ENCODE measurements around the gene SLC5A10. TPM values are rescaled to one million over a fixed set of nuclear protein-coding genes. Genes with fewer than 3 reads are reported as not detected.

SLC5A10 gene
- polyA plus RNA-seq, 1 of the 3 experiments (the other 2 are of a cell fraction), result not detected

DNA sequence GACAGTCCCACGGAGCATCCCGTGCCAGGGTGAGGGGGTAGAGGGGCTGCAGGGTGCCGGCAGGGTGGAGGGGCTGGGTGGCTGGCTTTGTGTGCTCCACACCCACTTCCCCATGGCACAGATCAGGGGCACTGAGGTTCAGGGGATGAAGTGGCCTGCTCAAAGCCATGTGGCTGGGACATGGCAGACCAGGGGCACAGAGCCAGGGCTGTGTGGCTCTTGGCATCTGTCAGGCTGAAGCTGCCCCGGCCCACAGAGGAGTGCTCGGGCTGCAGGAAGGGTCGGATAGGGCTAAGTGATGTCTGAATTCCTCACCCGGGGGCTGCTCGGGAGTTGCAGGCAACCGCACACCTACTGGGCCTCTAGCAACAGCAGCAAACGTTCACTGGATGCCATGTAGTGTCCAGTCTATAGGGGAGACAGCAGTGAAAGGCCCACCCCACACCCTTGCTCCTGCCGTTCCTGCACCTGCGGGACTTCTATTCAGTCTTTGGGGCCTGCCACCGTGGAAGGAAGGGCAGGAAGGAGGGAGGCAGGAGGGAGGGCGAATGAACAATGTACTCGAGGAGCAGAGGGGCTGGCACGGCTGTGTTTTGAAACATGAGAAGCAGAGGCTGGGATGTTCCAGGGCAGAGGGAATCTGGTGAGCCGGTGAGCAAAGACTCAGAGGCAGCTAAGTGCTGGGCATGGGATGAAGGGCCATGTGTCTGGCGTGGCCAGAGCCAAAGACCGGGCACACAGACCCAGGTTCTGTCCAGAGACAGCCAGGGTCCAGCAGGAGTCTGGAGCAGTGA is 15.1 kb downstream of the SLC5A10 start:
- Histone ChIP-seq H3F3A (replicated peaks; ENCODE audit: insufficient read depth) (peaks cover 14% of the 10 kb centered on the region), H3K27ac (ENCODE audit: low read depth in 2 of 2, low read length in 1 of 2) (peak overlapping the region; percentile 13 to 50; a peak in 1 of 4 replicates), H3K4me2 (no peak overlapping the region), H3K9me3 (no peaks in the 10 kb centered on the region), H2AFZ (ENCODE audit: low read depth) (no peak overlapping the region), H3K79me2 (ENCODE audit: insufficient read depth) (no peaks in the 10 kb centered on the region), H3K27me3 (ENCODE audit: insufficient read depth) (no peaks in the 10 kb centered on the region), H3K36me3 (replicated peaks in 1 of 2; ENCODE audit: control insufficient read depth in 1 of 2, insufficient read depth in 2 of 2, low read length in 1 of 2) (peaks cover 0 to 5% of the 10 kb centered on the region in 2 experiments), H3K4me1 (ENCODE audit: control insufficient read depth in 1 of 2, insufficient read depth in 2 of 2, low read depth in 1 of 2, low read length in 1 of 2) (peaks cover 4 to 26% of the 10 kb centered on the region in 2 experiments; a peak in 2 of 4 replicates), H3K9me2 (no peaks in the 10 kb centered on the region), H4K20me1 (ENCODE audit: insufficient read depth) (no peaks in the 10 kb centered on the region), H3K9ac (no peak overlapping the region), H3K4me3 (ENCODE audit: low read depth in 2 of 2, low read length in 1 of 2) (no peak overlapping the region)
- POLR2A ChIA-PET, result no interaction called here
- TF ChIP-seq USF2 (IDR thresholded peaks at IDR 0.05; ENCODE audit: borderline replicate concordance, low read depth, low read length) (no peak), USF1 (IDR thresholded peaks at IDR 0.05; ENCODE audit: borderline replicate concordance, low read depth) (no peak), IRF3 (IDR thresholded peaks at IDR 0.05; ENCODE audit: low read depth, low read length) (no peak), SMC3 (IDR thresholded peaks at IDR 0.05; ENCODE audit: low read depth, low read length) (no peak), ZBTB33 (IDR thresholded peaks at IDR 0.05; ENCODE audit: borderline replicate concordance, low read depth) (no peak), MEF2A (IDR thresholded peaks at IDR 0.05; ENCODE audit: borderline replicate concordance, low read depth) (no peak), ELF1 (IDR thresholded peaks at IDR 0.05) (no peak)
- WGBS (ENCODE audit: low lambda C conversion rate), result 67% methylated on average over 17 of the region's 19 CpGs
- DNase-seq, result no peak
- CTCF ChIA-PET, result no interaction called here

- no peak for DNase-seq
Observed at GRCh38 chr17:18967916-18968315, 16.0 kb downstream of the SLC5A10 start.

More at GRCh38 chr17:18967916-18968315, 16.0 kb downstream of the SLC5A10 start:
- no peak overlapping the region for H3K4me2 ChIP-seq
- H3K4me3 ChIP-seq (ENCODE audit: low read depth in 2 of 2, low read length in 1 of 2), result no peak overlapping the region
- no peaks in the 10 kb centered on the region for H4K20me1 ChIP-seq (ENCODE audit: insufficient read depth)
- no peaks in the 10 kb centered on the region for H3K27me3 ChIP-seq (ENCODE audit: insufficient read depth)
- ChIA-PET POLR2A (interaction anchor here (0.7 kb wide), 1 partner anchor 1010 kb away, joined by 3 read pairs; the partner anchor contains the start of gene AKAP10), CTCF (no interaction called here)
- no peak overlapping the region for H3K9ac ChIP-seq
- no peaks in the 10 kb centered on the region for H3K79me2 ChIP-seq (ENCODE audit: insufficient read depth)
- H3K9me2 ChIP-seq, result no peaks in the 10 kb centered on the region
- no peak overlapping the region for H2AFZ ChIP-seq (ENCODE audit: low read depth)
- TF ChIP-seq SMC3 (IDR thresholded peaks at IDR 0.05; ENCODE audit: low read depth, low read length) (no peak), ZBTB33 (IDR thresholded peaks at IDR 0.05; ENCODE audit: borderline replicate concordance, low read depth) (no peak), USF1 (IDR thresholded peaks at IDR 0.05; ENCODE audit: borderline replicate concordance, low read depth) (no peak), EZH2phosphoT487 (IDR thresholded peaks at IDR 0.05; ENCODE audit: borderline replicate concordance, low read depth) (no peak), NFIC (IDR thresholded peaks at IDR 0.05; ENCODE audit: borderline replicate concordance) (no peak)
- TF ChIP-seq, protein P1, sequence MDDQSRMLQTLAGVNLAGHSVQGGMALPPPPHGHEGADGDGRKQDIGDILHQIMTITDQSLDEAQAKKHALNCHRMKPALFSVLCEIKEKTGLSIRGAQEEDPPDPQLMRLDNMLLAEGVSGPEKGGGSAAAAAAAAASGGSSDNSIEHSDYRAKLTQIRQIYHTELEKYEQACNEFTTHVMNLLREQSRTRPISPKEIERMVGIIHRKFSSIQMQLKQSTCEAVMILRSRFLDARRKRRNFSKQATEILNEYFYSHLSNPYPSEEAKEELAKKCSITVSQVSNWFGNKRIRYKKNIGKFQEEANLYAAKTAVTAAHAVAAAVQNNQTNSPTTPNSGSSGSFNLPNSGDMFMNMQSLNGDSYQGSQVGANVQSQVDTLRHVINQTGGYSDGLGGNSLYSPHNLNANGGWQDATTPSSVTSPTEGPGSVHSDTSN (IDR thresholded peaks at IDR 0.05), result no peak
- peaks cover 4 to 24% of the 10 kb centered on the region in 2 experiments; a peak in 2 of 4 replicates for H3K4me1 ChIP-seq (ENCODE audit: control insufficient read depth in 1 of 2, insufficient read depth in 2 of 2, low read depth in 1 of 2, low read length in 1 of 2)
- 47% methylated on average over 3 of the region's 4 CpGs for WGBS (ENCODE audit: low lambda C conversion rate)
- H3F3A ChIP-seq (replicated peaks; ENCODE audit: insufficient read depth), result peaks cover 10% of the 10 kb centered on the region
- H3K27ac ChIP-seq (ENCODE audit: low read depth in 2 of 2, low read length in 1 of 2), result peak overlapping the region in 1 of 2 experiments; percentile 58; a peak in 1 of 4 replicates
- H3K36me3 ChIP-seq (replicated peaks in 1 of 2; ENCODE audit: control insufficient read depth in 1 of 2, insufficient read depth in 2 of 2, low read length in 1 of 2), result peaks cover 0 to 6% of the 10 kb centered on the region in 2 experiments
- H3K9me3 ChIP-seq, result no peaks in the 10 kb centered on the region
